ENCODE data around the gene DBH.

Gene DBH

GRCh38 chr9:133667759-133668450 lies 31.7 kb downstream of the DBH start:
- H3K4me3 ChIP-seq (ENCODE audit: low read depth, low read length): no peak overlapping the region
- no peak for DNase-seq (ENCODE audit: low read depth)
- no peak for TF ChIP-seq CTCF (IDR thresholded peaks at IDR 0.05; ENCODE audit: insufficient read depth, low read depth, low read length, missing control alignments)

- no peak for TF ChIP-seq CTCF (IDR thresholded peaks at IDR 0.05; ENCODE audit: insufficient read depth, low read depth, low read length, missing control alignments)
- no peak overlapping the region for H3K4me3 ChIP-seq (ENCODE audit: low read depth, low read length)
- DNase-seq (ENCODE audit: low read depth): no peak
These were observed 33.1 kb downstream of the DBH start for GRCh38 chr9:133669182-133669801.

- TF ChIP-seq CTCF (IDR thresholded peaks at IDR 0.05; ENCODE audit: insufficient read depth, low read depth, low read length, missing control alignments): no peak
- DNase-seq (ENCODE audit: low read depth): no peak
- H3K4me3 ChIP-seq (ENCODE audit: low read depth, low read length): no peak overlapping the region
These were observed 34.3 kb downstream of the DBH start for GRCh38 chr9:133670466-133670865.

GRCh38 chr9:133671371-133671770 lies 35.2 kb downstream of the DBH start:
- no peak for DNase-seq (ENCODE audit: low read depth)
- TF ChIP-seq CTCF (IDR thresholded peaks at IDR 0.05; ENCODE audit: insufficient read depth, low read depth, low read length, missing control alignments): no peak
- H3K4me3 ChIP-seq (ENCODE audit: low read depth, low read length): no peak overlapping the region

GRCh38 chr9:133672503-133673257 lies 36.5 kb downstream of the DBH start:
- no peak for TF ChIP-seq CTCF (IDR thresholded peaks at IDR 0.05; ENCODE audit: insufficient read depth, low read depth, low read length, missing control alignments)
- H3K4me3 ChIP-seq (ENCODE audit: low read depth, low read length): no peak overlapping the region
- DNase-seq (ENCODE audit: low read depth): no peak

GRCh38 chr9:133673258-133673655 lies 37.1 kb downstream of the DBH start:
- DNase-seq (ENCODE audit: low read depth): no peak
- TF ChIP-seq CTCF (IDR thresholded peaks at IDR 0.05; ENCODE audit: insufficient read depth, low read depth, low read length, missing control alignments): no peak
- no peak overlapping the region for H3K4me3 ChIP-seq (ENCODE audit: low read depth, low read length)

Measured in GM12865 (cell line).